ENCODE measurements around the gene KIAA0513.
A peak's percentile ranks its signal among the peaks of the same experiment; 100 is the strongest.
"Not testable (repeated sequence)": the region's sequence is repeated elsewhere in the genome, so short reads cannot be mapped to it uniquely, and the experiment has no call there.

KIAA0513 gene

DNA sequence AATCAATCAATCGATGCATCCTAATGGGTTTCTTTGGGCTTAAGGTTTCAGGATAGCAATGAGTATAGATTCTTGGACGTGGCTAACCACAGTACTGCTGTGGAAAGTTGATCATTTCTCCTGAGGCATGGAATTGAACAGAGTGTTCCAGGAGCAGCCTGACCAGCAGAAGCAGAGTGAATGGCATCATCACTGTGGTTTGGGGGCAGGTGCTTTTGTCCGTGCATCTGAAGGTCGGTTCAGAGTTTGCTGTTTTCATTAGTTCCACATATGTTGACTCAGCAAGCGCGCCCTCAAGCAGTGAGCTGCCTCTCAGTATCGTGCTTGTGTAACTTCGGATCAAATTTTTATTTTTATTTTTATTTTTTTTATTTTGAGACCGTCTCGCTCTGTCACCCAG is 24.9 kb downstream of the KIAA0513 start:
- no peak for TF ChIP-seq POLR2A (IDR thresholded peaks at IDR 0.05; ENCODE audit: extremely low read depth, insufficient read length)
- TF ChIP-seq, protein P1, sequence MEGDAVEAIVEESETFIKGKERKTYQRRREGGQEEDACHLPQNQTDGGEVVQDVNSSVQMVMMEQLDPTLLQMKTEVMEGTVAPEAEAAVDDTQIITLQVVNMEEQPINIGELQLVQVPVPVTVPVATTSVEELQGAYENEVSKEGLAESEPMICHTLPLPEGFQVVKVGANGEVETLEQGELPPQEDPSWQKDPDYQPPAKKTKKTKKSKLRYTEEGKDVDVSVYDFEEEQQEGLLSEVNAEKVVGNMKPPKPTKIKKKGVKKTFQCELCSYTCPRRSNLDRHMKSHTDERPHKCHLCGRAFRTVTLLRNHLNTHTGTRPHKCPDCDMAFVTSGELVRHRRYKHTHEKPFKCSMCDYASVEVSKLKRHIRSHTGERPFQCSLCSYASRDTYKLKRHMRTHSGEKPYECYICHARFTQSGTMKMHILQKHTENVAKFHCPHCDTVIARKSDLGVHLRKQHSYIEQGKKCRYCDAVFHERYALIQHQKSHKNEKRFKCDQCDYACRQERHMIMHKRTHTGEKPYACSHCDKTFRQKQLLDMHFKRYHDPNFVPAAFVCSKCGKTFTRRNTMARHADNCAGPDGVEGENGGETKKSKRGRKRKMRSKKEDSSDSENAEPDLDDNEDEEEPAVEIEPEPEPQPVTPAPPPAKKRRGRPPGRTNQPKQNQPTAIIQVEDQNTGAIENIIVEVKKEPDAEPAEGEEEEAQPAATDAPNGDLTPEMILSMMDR (IDR thresholded peaks at IDR 0.05; ENCODE audit: low read depth, low read length), result no peak
- TF ChIP-seq MYC (IDR thresholded peaks at IDR 0.05; ENCODE audit: low read depth, low read length), result no peak
- TF ChIP-seq, protein P2, sequence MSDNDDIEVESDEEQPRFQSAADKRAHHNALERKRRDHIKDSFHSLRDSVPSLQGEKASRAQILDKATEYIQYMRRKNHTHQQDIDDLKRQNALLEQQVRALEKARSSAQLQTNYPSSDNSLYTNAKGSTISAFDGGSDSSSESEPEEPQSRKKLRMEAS (IDR thresholded peaks at IDR 0.05; ENCODE audit: low read depth, low read length), result no peak
- H3K4me3 ChIP-seq (ENCODE audit: low read depth, low read length), result no peak overlapping the region
- DNase-seq (ENCODE audit: low read depth), result peak; percentile 54

DNA sequence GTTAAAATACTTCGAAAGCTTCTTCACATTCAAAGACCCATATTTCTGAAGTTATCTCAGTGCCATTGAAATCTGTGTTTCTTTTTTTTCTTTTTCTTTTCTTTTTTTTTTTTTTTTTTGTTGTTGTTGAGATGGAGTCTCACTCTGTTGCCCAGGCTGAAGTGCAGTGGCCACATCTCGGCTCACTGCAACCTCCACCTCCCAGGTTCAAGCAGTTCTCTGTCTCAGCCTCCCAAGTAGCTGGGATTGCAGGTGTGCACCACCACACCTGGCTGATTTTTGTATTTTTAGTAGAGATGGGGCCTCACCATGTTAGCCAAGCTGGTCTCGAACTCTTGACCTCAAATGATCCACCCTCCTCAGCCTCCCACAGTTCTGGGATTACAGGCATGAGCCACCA is 26.7 kb downstream of the KIAA0513 start:
- DNase-seq (ENCODE audit: low read depth); H3K4me3 ChIP-seq (ENCODE audit: low read depth, low read length): not testable (repeated sequence)

DNA sequence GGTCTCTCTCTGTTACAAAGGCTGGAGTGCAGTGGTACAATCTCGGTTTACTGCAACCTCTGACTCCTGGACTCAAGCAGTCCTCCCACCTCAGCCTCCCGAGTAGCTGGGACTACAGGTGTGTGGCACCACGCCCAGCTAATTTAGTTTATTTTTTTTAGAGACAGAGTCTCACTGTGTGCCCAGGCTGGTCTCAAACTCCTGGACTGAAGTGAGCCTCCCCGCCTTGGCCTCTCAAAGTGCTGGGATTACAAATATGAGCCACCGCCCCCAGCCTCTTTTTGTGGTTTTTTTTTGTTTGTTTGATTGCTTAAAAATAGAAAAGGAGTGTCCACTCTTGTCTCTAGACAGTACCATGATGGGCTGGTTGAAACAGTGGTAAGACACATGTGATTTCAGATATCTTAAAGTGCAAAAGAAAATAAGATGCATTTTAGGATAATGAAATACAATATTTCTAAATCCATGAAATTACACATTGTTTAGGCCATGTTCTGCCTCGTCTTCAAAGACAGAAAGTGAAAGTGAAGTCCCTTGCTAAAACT is 27.4 kb downstream of the KIAA0513 start:
- H3K4me3 ChIP-seq (ENCODE audit: low read depth, low read length), result peak overlapping the region; percentile 44
- DNase-seq (ENCODE audit: low read depth), result no peak
- TF ChIP-seq, protein P1 (IDR thresholded peaks at IDR 0.05; ENCODE audit: low read depth, low read length), result no peak
- TF ChIP-seq MYC (IDR thresholded peaks at IDR 0.05; ENCODE audit: low read depth, low read length), result no peak
- TF ChIP-seq POLR2A (IDR thresholded peaks at IDR 0.05; ENCODE audit: extremely low read depth, insufficient read length), result no peak
- TF ChIP-seq, protein P2 (IDR thresholded peaks at IDR 0.05; ENCODE audit: low read depth, low read length), result no peak

DNA sequence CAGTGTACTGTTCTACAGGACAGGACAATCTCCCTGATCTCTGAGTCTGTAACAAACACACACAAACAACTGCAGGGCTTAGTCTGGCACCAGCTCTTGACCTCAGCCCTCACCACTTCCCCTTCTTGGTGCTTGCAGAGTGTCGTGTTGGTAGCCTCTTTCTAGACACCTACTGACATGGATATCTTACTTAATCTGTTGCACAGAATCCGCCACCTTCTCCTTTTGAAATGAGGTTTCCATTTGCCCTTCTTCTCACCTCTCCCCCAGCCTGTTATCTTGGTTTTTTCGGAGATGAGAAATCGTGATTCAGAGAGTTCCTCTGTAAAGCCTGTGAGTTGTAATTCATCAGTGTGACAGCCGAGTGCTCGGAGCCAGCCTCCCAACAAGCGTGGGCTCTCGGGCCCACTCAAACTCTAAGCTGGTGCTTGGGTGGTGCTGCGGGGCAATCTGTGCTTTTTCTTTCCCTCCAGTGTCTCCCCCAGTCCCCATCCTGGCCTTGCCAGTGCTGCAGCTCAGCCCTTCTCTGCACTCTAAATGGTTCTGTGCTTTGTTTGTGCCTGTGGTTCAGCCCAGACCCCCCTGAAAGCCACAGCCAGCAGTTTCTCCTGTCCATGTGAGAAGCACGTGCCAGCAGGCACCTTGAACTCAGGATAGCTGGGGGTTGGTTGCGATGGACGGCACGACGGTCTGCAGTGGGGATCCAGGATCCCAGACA is 28.1 kb downstream of the KIAA0513 start:
- TF ChIP-seq, protein P2 (IDR thresholded peaks at IDR 0.05; ENCODE audit: low read depth, low read length), result peak; percentile 78
- TF ChIP-seq MYC (IDR thresholded peaks at IDR 0.05; ENCODE audit: low read depth, low read length) (peak; percentile 79), POLR2A (IDR thresholded peaks at IDR 0.05; ENCODE audit: extremely low read depth, insufficient read length) (no peak)
- TF ChIP-seq, protein P1 (IDR thresholded peaks at IDR 0.05; ENCODE audit: low read depth, low read length), result no peak
- peak overlapping the region; percentile 44 for H3K4me3 ChIP-seq (ENCODE audit: low read depth, low read length)
- DNase-seq (ENCODE audit: low read depth), result peak; percentile 99

DNA sequence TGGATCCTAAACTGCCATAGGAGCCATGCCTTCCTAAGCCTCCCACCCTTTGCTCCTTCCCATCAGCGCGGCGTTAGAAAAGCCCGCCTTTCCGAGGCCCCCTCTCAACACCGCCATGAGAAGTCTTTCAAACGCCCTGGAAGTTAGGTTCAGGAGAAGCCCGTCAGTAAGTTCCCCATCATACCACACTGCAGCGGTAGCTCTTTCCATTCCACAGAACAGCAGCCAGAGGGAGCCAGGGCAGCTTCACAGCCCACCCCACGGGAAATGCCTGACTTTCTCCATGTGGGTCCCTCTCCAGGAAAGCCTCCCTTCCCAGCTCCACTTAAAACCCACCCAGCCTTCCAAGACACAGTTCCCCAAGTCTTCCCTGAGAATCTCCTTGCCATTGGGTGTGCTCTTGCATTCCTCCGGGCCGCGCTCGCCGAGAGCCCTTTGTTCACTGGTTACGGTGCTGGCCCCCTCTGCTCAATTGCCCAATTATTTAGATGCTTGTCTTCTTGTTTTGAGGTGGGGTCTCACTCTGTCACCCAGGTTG is 28.7 kb downstream of the KIAA0513 start:
- peak; percentile 54 for DNase-seq (ENCODE audit: low read depth)
- H3K4me3 ChIP-seq (ENCODE audit: low read depth, low read length), result no peak overlapping the region
- TF ChIP-seq, protein P1 (IDR thresholded peaks at IDR 0.05; ENCODE audit: low read depth, low read length), result peak; percentile 48
- TF ChIP-seq, protein P2 (IDR thresholded peaks at IDR 0.05; ENCODE audit: low read depth, low read length), result no peak

DNA sequence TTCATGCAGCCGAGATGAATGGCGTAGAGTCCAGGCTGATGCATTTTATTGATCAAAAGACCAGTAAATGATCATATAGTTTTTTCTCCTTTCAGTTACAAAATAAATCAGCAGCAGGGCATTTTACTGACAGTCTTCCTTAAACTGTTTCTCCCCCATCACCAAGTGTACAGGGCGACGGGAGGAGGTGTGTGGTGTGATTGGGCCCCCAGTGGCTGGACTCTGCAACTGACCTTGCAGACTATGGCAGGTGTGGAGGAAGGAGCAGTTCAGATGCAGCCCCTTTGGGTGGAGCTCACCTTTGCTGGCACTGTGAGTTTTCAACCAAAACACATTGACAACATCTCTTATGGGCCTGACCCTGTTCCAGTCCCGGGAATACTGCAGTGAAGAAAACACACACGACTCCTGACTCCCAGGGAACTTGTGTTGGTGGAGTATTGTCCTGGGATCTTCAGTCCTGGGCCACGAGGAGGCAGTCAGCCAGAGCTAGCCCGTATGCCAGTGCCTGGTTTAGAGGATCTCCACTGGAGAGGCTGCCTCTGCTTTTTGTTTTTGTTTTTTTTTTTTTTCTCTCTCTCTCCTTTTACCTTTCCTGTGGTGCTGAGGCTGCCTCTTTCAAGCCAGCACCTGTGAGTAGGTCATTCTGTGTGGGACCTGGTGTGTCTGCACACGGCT is 29.8 kb downstream of the KIAA0513 start:
- H3K4me3 ChIP-seq (ENCODE audit: low read depth, low read length), result no peak overlapping the region
- no peak for DNase-seq (ENCODE audit: low read depth)
- no peak for TF ChIP-seq POLR2A (IDR thresholded peaks at IDR 0.05; ENCODE audit: extremely low read depth, insufficient read length)
- TF ChIP-seq, protein P1 (IDR thresholded peaks at IDR 0.05; ENCODE audit: low read depth, low read length), result peak; percentile 20
